GM18868 (cell line): ENCODE results near the gene CCNA2.

Source experiments
- ATAC-seq: cut with Tn5 transposase; IDR thresholded peaks from one replicate; pipeline ENCODE4 v1.9.1; 2021; ENCODE audit warnings: mild to moderate bottlenecking, moderate library complexity; ENCODE audit not compliant: unreplicated experiment

CCNA2 gene

GRCh38 chr4:121823505-121824170 is at the start of gene CCNA2:
TSS of gene CCNA2 (minus strand) at chr4:121823883. CDS start at chr4:121823628, 255 bp downstream.
- ATAC-seq, result peak; percentile 95

- peak; percentile 99 for ATAC-seq
Observed at GRCh38 chr4:121869841-121870822, 46.4 kb upstream of the CCNA2 start, which contains the start of gene BBS7. TSS of gene BBS7 (minus strand) at chr4:121870474. CDS start at chr4:121870313, 161 bp downstream.

GRCh38 chr4:121863799-121864198 is 40.1 kb upstream of the CCNA2 start:
- ATAC-seq, result no peak

GRCh38 chr4:121861426-121861825 is 37.7 kb upstream of the CCNA2 start:
- ATAC-seq, result no peak

DNA sequence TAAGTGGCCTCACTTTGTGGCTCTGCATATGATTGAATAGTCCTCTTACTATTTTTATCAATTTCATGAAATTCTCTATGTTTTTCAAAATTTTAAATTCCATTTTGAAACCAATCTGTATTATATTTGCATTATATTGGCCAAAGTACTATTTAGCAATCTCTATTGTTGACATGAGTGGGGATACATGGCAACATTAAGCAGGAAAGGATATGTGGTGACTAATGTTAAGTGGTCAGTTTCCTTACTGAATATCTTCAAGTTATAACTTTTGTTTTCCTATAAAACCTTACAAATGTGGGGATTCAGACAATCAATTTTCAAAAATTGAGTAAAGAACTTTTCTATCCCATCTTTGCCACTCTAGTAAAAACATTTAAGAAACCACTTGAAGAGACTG is 36.4 kb upstream of the CCNA2 start:
- ATAC-seq, result no peak

DNA sequence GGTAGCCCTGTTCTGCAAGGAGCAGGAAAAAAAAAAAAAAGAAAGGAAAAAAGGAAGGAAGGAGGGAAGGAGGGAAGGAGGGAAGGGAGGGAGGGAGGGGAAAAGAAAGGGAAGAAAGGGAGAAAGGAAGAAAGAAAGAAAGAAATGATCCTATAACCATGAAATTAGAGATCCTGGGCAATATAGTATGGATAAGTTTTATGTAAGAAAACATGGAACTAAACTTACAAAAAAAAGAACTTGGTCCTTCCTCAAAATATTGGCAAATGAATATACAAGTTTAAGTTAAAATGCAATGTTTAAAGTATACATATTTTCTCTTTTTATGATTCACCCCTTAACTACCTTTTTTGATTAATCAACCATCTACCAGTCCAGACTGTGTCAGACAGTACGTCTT is 27.7 kb upstream of the CCNA2 start:
- ATAC-seq, result no peak

DNA sequence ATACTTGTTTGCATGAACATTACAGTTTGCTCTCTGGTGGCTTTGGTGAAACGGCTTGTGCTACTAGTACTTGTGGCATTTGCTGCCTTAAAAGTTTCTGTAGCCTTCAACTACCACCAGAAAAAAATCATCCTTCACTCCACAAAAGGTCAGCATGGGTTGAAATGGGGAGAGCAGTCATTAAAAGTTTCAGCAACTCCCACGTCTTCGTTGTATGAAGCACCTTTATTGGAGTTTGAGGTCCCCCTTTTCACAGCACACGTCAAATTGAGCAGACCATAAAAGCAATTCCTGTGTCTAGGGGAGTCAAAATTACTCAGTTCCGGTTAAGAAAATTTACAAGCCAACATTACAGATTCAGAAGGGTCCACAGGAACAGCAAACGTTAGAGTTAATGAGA is 23.0 kb upstream of the CCNA2 start:
- ATAC-seq, result no peak

DNA sequence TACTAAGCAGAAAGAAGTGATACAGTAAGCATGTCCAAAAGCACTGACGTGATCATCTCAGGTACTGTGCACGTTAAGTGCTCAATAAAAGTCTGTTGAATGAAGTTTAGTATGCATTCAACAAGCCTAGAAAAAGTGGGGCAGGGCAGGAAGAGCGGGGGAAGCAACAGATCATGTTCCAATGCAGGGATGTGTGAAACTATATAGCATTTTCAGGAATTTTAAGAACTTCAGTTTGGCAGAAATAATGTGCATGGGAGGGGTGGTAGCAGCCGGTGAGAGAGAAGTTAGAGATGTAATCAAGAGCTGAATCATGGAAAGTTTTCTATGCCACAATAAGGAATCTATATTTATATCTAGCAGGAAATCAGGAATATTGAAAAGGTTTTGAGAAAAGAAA is 19.2 kb upstream of the CCNA2 start:
- ATAC-seq, result no peak

DNA sequence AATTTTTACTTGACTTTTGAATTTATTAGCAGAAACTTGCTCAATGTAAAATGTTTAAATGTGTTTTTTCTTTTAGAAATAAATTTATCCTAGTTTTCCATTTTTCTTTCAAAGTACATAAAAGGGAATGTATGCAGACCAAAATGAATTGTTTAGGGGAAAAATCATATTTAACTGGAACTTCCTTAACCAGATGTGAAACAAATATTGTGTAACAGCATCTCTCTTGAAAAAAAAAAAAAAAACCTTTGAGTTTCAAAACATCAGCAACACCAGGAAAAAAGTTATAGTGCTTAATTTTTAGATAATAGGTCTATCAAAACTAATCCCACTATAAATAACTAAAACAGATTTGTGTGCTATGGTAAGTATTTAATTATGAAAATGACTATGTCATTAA is 14.5 kb upstream of the CCNA2 start:
- ATAC-seq, result no peak

DNA sequence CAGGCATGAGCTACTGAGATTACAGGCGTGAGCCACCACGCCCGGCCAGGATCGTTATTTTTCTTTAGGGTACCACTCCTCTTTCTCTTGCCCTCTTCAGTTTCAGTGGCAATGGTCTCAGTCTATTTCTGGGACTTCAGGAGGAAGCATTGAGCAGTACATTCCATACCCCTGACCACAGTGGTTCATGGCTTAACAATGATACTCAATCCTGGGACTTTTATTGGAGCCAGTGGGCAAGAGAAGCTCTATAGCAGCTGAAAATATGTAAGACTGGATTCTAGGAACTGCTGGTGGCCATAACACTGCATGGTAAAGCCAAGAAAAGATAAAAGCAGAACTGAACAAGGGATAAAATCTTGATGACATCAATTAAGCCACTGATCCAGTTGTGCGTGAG is 5.8 kb upstream of the CCNA2 start:
- no peak for ATAC-seq

- ATAC-seq, result no peak
Observed at GRCh38 chr4:121827853-121828252, 4.2 kb upstream of the CCNA2 start.

- ATAC-seq, result no peak
Observed at GRCh38 chr4:121824950-121825349, 1.3 kb upstream of the CCNA2 start.

DNA sequence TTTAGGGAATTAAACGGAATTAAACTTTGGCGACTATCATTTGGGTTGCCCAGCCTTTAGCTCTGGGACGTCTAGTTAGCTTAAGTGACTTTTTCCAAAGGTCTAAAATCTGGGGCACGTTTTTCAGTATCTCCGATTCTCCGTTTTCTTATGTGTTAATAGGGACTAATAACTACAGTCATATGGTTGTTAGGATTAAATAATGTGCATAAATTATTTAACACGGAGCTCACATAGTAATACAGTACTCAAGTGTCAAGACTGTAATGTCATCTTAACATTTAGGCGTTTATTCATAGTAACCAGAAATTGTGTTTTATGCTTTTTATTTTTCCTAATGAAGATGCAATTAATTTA is 466 bp upstream of the CCNA2 start:
- no peak for ATAC-seq

DNA sequence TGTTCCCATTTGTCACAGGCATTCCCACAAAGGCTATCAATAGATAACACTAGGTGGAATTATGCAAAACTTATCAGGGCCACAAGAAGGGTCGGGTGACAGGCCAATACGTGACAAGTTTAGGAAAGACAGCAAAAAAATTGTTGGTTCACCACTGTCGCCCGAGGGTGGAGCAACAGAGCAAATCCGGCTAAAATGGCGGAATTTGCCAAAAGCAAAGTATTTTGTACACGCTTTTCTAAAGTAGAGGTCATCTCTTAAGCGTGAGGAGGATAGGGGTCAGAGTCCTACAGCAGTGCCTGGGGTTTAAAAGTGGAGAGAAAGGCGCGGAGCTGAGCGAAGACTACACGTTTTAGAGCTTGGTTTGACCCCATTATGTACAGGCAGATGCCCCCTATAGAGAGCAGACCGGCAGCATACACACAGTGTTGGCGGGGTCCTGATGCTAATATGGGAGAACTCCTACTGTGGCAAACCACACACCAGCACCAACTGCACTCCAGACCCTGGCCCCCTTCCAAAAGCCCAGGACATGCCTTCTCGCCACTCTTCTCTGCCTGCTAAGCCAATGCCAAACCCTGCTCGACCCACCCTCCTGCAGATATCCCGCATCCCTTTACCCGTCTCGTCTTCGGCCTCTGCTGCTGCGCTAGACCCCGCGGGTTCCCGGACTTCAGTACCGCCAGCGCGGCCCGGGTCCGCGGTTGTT is 733 bp downstream of the CCNA2 start:
- ATAC-seq, result peak; percentile 40

GRCh38 chr4:121822047-121822446 is 1.6 kb downstream of the CCNA2 start:
- no peak for ATAC-seq

DNA sequence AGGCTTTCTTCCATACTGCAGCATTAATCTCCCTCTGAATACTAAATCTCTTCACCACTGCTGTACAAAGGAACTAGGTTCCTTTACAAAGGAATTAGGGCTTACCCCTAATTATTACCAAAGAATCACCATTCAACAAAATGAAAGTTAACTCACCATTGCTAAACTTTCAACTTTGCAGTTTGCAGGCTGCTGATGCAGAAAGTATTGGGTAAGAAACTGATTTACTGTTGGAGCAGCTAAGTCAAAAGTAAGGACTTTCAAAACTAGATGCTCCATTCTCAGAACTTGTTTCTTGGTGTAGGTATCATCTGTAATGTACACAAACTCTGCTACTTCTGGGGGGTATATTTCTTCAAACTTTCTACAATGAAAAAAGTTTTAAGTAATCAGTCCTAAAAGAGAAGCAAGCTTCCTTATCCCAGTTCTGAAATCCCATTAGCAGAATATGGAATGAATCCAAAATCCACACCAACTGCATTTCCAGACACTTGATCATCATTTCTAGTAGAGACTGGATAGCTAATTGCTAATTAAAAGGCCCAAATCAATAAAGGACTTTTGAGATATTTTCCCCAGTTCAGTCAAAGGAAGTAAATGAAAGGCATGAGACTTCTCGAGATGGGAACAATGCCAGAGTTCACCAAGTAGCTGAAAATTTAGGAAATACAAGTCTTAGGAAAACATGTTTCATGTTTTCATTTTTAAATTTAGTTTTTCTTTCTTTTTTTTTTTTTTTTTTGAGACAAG is 4.3 kb downstream of the CCNA2 start:
- no peak for ATAC-seq

GRCh38 chr4:121818215-121818614 is 5.5 kb downstream of the CCNA2 start:
- ATAC-seq, result no peak

- no peak for ATAC-seq
Observed at GRCh38 chr4:121817701-121818100, 6.0 kb downstream of the CCNA2 start.

DNA sequence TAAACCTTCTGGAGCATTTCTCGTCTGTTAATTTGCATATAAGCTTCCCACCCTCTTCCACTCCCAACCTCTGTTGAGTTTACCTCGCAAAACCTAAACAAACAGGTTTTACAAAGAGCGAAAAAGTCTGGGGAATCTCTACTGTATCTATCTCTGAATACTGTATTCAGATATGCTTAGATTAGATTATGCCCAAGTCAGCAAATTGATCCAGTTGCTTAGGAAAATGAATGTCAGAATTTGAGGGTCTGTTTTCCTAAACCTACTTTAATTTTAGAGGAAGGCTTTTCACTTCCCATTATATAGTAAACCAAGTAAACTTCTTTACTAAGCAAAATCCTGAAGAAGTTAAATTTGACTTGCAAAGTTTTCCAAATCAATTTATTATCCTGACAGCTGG is 6.7 kb downstream of the CCNA2 start:
- no peak for ATAC-seq

GRCh38 chr4:121814756-121815155 is 8.9 kb downstream of the CCNA2 start:
- no peak for ATAC-seq

- no peak for ATAC-seq
Observed at GRCh38 chr4:121811122-121811521, 12.6 kb downstream of the CCNA2 start.
